Stimulated activated CD4-positive, alpha-beta T cell treated with anti-CD3 and anti-CD28 coated beads, TNF-alpha, amount 100 ng/mL, for 48 hours (primary cell): ENCODE measurements around the gene HMGCS1.
A peak's percentile ranks its signal among the peaks of the same experiment; 100 is the strongest.
"Not testable (repeated sequence)": the region's sequence is repeated elsewhere in the genome, so short reads cannot be mapped to it uniquely, and the experiment has no call there.

ENCODE experiments used
- DNase-seq, 3 donors: peaks; one replicate each; pipeline ENCODE4 v3.0.0-alpha.2; 2020; ENCODE audit warnings: low read depth in 3 of 3

The HMGCS1 gene

GRCh38 chr5:43312076-43312661 is 1.0 kb downstream of the HMGCS1 start:
- no peak for DNase-seq

GRCh38 chr5:43309637-43310036 is 3.6 kb downstream of the HMGCS1 start:
- DNase-seq = no peak

GRCh38 chr5:43309122-43309521 is 4.1 kb downstream of the HMGCS1 start:
- DNase-seq = no peak

GRCh38 chr5:43306954-43307353 is 6.3 kb downstream of the HMGCS1 start:
- not testable (repeated sequence) for DNase-seq

- DNase-seq = no peak
Measured at GRCh38 chr5:43305948-43306565, 7.2 kb downstream of the HMGCS1 start.

GRCh38 chr5:43304525-43304924 is 8.7 kb downstream of the HMGCS1 start:
- no peak for DNase-seq

GRCh38 chr5:43303242-43303641 is 10.0 kb downstream of the HMGCS1 start:
- no peak for DNase-seq

GRCh38 chr5:43302481-43302880 is 10.7 kb downstream of the HMGCS1 start:
- no peak for DNase-seq

- no peak for DNase-seq
Measured at GRCh38 chr5:43301653-43302091, 11.5 kb downstream of the HMGCS1 start.

- no peak for DNase-seq
Measured at GRCh38 chr5:43300112-43300511, 13.1 kb downstream of the HMGCS1 start.

- no peak for DNase-seq
Measured at GRCh38 chr5:43298443-43298842, 14.8 kb downstream of the HMGCS1 start.

GRCh38 chr5:43296835-43297234 is 16.4 kb downstream of the HMGCS1 start:
- no peak for DNase-seq

- no peak for DNase-seq
Measured at GRCh38 chr5:43295202-43295601, 18.0 kb downstream of the HMGCS1 start.

- no peak for DNase-seq
Measured at GRCh38 chr5:43294226-43294625, 19.0 kb downstream of the HMGCS1 start.

- no peak for DNase-seq
Measured at GRCh38 chr5:43290726-43291125, 22.5 kb downstream of the HMGCS1 start.

GRCh38 chr5:43288269-43288831 is 24.9 kb downstream of the HMGCS1 start:
- no peak for DNase-seq

GRCh38 chr5:43287493-43287892 is 25.7 kb downstream of the HMGCS1 start:
- no peak for DNase-seq

GRCh38 chr5:43286623-43287022 is 26.6 kb downstream of the HMGCS1 start:
- DNase-seq = no peak

GRCh38 chr5:43281840-43282658 is 31.2 kb downstream of the HMGCS1 start:
- DNase-seq = peak in 1 of 3 donors; percentile 15

GRCh38 chr5:43279548-43280274 is 33.5 kb downstream of the HMGCS1 start:
- no peak for DNase-seq

GRCh38 chr5:43275391-43275790 is 37.8 kb downstream of the HMGCS1 start:
- DNase-seq = no peak
